Smooth muscle cell (in vitro differentiated cells): ENCODE data around the gene TUBA1A. TPM values are rescaled to one million over a fixed set of nuclear protein-coding genes. Genes with fewer than 3 reads are reported as not detected.
"Not testable (repeated sequence)": the region's sequence is repeated elsewhere in the genome, so short reads cannot be mapped to it uniquely, and the experiment has no call there.

Experiments used
- DNase-seq: peaks from one replicate; lab custom pipeline; 2025; ENCODE audit not compliant: unreplicated experiment; lab: John Stamatoyannopoulos, UW
- H2AFZ ChIP-seq: fragments of 200-600 bp; sonication (generic); 2 replicates; pipeline ENCODE4 v1.6.0; 2016; ENCODE audit warnings: antibody characterized with exemption, low read depth, mild to moderate bottlenecking
- H3F3A ChIP-seq: fragments of 200-600 bp; sonication (generic); 2 replicates; pipeline ENCODE4 v1.6.0; 2017; ENCODE audit warnings: antibody characterized with exemption, low read depth
- H3K27ac ChIP-seq: fragments of 200-600 bp; sonication (generic); 2 replicates; pipeline ENCODE4 v1.5.1; 2016; ENCODE audit warnings: low read depth, mild to moderate bottlenecking
- H3K27me3 ChIP-seq: fragments of 200-600 bp; sonication (generic); 2 replicates; pipeline ENCODE4 v1.6.1; 2016; ENCODE audit warnings: low read depth, mild to moderate bottlenecking
- H3K36me3 ChIP-seq: fragments of 200-600 bp; sonication (generic); 2 replicates; pipeline ENCODE4 v1.5.1; 2016; ENCODE audit warnings: low read depth
- H3K4me1 ChIP-seq: fragments of 200-600 bp; sonication (generic); 2 replicates; pipeline ENCODE4 v1.5.1; 2016; ENCODE audit warnings: low read depth
- H3K4me2 ChIP-seq: fragments of 200-600 bp; sonication (generic); 2 replicates; pipeline ENCODE4 v1.6.0; 2016; ENCODE audit warnings: mild to moderate bottlenecking
- H3K4me3 ChIP-seq: fragments of 200-600 bp; sonication (generic); 2 replicates; pipeline ENCODE4 v1.5.1; 2016; ENCODE audit warnings: mild to moderate bottlenecking
- H3K79me2 ChIP-seq: fragments of 200-600 bp; sonication (generic); 2 replicates; pipeline ENCODE4 v1.6.0; 2016; ENCODE audit warnings: low read depth, mild to moderate bottlenecking
- H3K9ac ChIP-seq: fragments of 200-600 bp; sonication (generic); 2 replicates; pipeline ENCODE4 v1.6.0; 2016; ENCODE audit warnings: low read depth
- H3K9me3 ChIP-seq: fragments of 200-600 bp; sonication (generic); replicated peaks from 2 replicates; pipeline ENCODE4 v1.5.1; 2016; ENCODE audit warnings: low read depth
- H4K20me1 ChIP-seq: fragments of 200-600 bp; sonication (generic); 2 replicates; pipeline ENCODE4 v1.6.0; 2016; ENCODE audit warnings: low read depth
- CTCF ChIP-seq: fragments of 200-600 bp; sonication (generic); IDR thresholded peaks from 2 replicates; pipeline ENCODE4 v1.5.1; 2017; ENCODE audit warnings: borderline replicate concordance, mild to moderate bottlenecking, antibody characterized with exemption; ENCODE audit not compliant: insufficient read depth, poor library complexity, severe bottlenecking
- WGBS: methylation state at CpG from one replicate; pipeline ENCODE4 v1.1.7; 2016; ENCODE audit warnings: low lambda C conversion rate; 5-methylcytosine and 5-hydroxymethylcytosine counted together
- polyA plus RNA-seq: library from polyadenylated mRNA; unstranded; fragments of >200 nt; fragmentation: Nextera tagmentation; extraction: Ambion mirVana; gene quantifications from 2 replicates; pipeline ENCODE4 v1.2.1, GENCODE V29; 2016
- total RNA-seq: library from RNA; depleted of rRNA; stranded (reverse); fragments of >200 nt; gene quantifications from 2 replicates; pipeline ENCODE4 v1.2.3, GENCODE V29; 2014

TUBA1A gene
- total and polyA plus RNA-seq, 2 experiments from 2014 or later, result 1,161 to 1,375 TPM

GRCh38 chr12:49195736-49196135, 6.9 kb upstream of the TUBA1A start:
- no peak for DNase-seq
- no peak for TF ChIP-seq CTCF
- H3K36me3 ChIP-seq, result no peaks in the 10 kb centered on the region
- WGBS, result 92% methylated on average over 3 of the region's 3 CpGs
- H3K27me3 ChIP-seq, result no peaks in the 10 kb centered on the region
- no peak overlapping the region for H3K27ac ChIP-seq
- no peak overlapping the region for H3K4me2 ChIP-seq
- peaks cover 23% of the 10 kb centered on the region for H3K4me1 ChIP-seq
- H2AFZ ChIP-seq, result no peak overlapping the region
- no peaks in the 10 kb centered on the region for H3K9me3 ChIP-seq
- H4K20me1 ChIP-seq, result no peaks in the 10 kb centered on the region
- no peaks in the 10 kb centered on the region for H3K79me2 ChIP-seq
- H3K4me3 ChIP-seq, result no peak overlapping the region
- no peak overlapping the region for H3K9ac ChIP-seq
- H3F3A ChIP-seq, result no peaks in the 10 kb centered on the region

DNA sequence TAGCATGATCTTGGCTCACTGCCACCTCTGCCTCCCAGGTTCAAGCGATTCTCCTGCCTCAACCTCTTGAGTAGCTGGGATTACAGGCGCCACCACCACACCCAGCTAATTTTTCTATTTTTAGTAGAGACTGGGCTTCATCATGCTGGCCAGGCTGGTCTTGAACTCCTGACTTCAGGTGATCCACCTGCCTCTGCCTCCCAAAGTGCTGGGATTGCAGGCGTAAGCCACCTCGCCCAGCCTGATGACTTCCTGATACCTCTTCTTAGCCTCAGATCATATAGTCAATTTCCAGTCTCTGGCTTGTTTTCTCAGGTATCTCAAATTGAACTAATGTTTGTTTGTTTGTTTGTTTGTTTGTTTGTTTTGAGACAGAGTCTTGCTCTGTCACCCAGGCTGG, 4.9 kb upstream of the TUBA1A start:
- H3K27me3 ChIP-seq, H3K79me2 ChIP-seq, H3K9ac ChIP-seq, H3K4me2 ChIP-seq, H4K20me1 ChIP-seq, H2AFZ ChIP-seq, H3F3A ChIP-seq, DNase-seq, H3K4me3 ChIP-seq, H3K9me3 ChIP-seq, H3K36me3 ChIP-seq, H3K27ac ChIP-seq: not testable (repeated sequence)
- 94% methylated on average over 4 of the region's 4 CpGs for WGBS
- H3K4me1 ChIP-seq, result peaks cover 28% of the 10 kb centered on the region

DNA sequence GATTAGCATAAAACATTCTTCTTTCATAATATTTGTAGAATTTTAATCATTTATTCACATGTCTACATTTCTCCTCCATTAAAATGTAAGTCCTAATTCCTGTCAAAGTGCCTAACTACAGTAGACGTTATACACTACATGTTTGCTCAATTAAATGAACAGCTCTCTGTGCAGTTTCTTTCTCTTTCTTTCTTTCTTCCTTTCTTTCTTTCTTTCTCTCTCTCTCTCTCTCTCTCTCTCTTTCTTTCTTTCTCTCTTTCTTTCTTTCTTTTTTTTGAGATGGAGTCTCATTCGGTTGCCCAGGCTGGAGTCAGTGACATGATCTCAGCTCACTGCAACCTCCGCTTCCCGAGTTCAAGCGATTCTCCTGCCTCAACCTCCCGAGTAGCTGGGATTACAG, 2.6 kb upstream of the TUBA1A start:
- H3K4me2 ChIP-seq, H3K36me3 ChIP-seq, H3K9me3 ChIP-seq, H3K27ac ChIP-seq, H3K9ac ChIP-seq, H2AFZ ChIP-seq, H3K27me3 ChIP-seq, DNase-seq, H3K4me3 ChIP-seq: not testable (repeated sequence)
- WGBS, result 95% methylated on average over 6 of the region's 6 CpGs
- peaks cover 19% of the 10 kb centered on the region for H4K20me1 ChIP-seq
- H3K79me2 ChIP-seq, result peaks cover 32% of the 10 kb centered on the region
- H3F3A ChIP-seq, result peaks cover 16% of the 10 kb centered on the region
- peaks cover 30% of the 10 kb centered on the region for H3K4me1 ChIP-seq

GRCh38 chr12:49190974-49191373, 2.1 kb upstream of the TUBA1A start:
- Histone ChIP-seq H3K9ac (no peak overlapping the region), H3K4me2 (no peak overlapping the region), H3F3A (peaks cover 18% of the 10 kb centered on the region), H3K4me3 (no peak overlapping the region), H3K36me3 (peaks cover 3% of the 10 kb centered on the region), H4K20me1 (peaks cover 24% of the 10 kb centered on the region), H2AFZ (no peak overlapping the region), H3K27ac (no peak overlapping the region), H3K9me3 (no peaks in the 10 kb centered on the region), H3K4me1 (peaks cover 30% of the 10 kb centered on the region), H3K79me2 (peaks cover 35% of the 10 kb centered on the region), H3K27me3 (no peaks in the 10 kb centered on the region)
- no peak for DNase-seq
- no peak for TF ChIP-seq CTCF
- 93% methylated on average over 3 of the region's 3 CpGs for WGBS
